ENCODE measurements around the gene IL11.

Gene IL11

DNA sequence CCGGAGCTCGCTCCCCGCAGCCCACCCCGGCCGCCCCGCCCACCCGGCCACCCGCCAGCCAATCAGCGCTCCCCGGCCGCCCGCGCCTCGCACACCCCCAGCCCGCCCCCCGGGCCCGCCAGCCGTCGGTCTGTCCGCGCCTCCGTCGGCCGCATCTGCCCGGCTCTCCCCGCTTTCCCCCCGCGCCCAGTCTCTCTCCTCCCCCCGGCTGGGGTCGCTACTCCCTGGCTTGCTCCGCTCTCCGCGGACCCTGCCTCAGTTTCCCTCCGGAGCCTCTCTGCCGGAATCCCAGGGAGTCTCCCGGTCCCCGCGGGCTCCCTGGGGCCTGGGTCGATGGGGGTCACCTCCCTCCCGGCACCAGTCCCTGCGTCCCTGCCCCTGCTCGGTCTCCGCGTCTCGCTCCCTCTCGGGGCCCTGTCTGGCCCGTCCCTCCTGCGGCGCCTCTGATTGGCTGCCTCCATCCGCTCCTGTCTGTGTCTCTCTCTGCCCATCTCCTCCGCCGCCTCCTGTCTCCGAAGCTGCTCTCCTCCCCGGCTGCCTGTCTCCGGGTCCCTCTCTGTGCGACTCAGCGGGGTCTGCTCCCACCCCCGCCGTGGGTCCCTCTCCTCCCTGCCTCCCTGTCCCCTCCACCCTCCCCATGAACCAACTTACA is 484 bp downstream of the IL11 start:
- DNase-seq = peak in 2 of 3 donors; percentile 11 to 40

- peak; percentile 57 to 84 (median 69) for DNase-seq
These were observed 1.3 kb downstream of the IL11 start for GRCh38 chr19:55368701-55369563.

GRCh38 chr19:55368106-55368505 is 2.2 kb downstream of the IL11 start:
- no peak for DNase-seq

DNA sequence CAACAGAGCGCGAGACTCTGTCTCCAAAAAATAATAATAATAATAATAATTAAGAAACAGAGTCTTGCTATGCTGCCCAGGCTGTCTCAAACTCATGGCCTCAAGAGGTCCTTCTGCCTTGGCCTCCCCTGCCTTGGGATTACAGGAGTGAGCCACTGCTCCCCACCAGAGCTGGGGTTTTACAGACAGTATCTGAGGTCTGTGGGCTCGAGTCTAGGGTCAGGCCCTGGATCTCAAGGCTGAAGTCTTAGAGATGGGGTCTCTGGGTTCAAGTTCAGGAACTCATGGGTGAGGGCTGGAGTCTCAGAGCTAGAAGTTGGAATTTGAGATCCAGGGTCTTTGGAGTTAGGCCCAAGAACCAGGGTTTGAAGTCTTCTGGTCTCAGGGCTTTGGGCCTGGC is 3.5 kb downstream of the IL11 start:
- no peak for DNase-seq

DNA sequence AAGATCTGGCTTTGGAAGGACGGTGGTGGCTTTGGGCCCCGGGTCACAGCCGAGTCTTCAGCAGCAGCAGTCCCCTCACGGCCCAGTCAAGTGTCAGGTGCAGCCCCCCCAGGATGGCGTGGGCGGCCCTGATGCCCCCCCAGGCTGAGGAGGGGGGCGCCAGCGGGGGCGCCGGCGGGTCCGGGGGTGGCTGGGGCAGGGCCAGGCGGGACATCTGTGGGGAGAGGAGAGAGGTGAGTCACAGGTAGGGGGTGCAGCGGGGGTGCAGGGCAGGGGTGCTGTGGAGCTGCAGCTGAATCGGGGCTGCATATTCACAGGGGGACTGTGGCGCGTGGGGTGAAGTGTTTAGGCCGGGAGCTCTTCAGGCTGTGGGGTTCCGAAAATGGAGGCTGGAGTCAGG is 4.3 kb downstream of the IL11 start:
- DNase-seq = no peak

DNA sequence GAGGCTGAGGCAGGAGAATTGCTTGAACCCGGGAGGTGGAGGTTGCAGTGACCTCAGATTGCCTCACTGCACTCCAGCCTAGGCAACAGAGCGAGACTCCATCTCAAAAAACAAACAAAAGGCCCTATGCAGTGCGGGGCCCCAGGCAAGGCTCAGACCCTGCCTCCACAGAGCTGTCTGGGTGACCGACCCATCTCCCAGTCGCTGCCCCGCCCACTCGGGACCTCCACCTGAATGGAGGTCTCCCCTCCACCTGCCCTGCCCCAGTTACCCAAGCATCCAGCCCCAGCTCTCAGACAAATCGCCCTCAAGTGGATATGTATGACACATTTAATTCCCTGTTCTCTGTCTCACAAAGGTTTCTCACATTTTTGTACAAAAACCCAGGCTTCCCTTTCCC is 5.0 kb downstream of the IL11 start:
- no peak for DNase-seq

GRCh38 chr19:55362990-55363716 is 7.1 kb downstream of the IL11 start, which contains the start of gene GARIN5B:
TSS of gene GARIN5B (minus strand) at chr19:55363260. CDS start at chr19:55363066, 194 bp downstream.
- no peak for DNase-seq

DNA sequence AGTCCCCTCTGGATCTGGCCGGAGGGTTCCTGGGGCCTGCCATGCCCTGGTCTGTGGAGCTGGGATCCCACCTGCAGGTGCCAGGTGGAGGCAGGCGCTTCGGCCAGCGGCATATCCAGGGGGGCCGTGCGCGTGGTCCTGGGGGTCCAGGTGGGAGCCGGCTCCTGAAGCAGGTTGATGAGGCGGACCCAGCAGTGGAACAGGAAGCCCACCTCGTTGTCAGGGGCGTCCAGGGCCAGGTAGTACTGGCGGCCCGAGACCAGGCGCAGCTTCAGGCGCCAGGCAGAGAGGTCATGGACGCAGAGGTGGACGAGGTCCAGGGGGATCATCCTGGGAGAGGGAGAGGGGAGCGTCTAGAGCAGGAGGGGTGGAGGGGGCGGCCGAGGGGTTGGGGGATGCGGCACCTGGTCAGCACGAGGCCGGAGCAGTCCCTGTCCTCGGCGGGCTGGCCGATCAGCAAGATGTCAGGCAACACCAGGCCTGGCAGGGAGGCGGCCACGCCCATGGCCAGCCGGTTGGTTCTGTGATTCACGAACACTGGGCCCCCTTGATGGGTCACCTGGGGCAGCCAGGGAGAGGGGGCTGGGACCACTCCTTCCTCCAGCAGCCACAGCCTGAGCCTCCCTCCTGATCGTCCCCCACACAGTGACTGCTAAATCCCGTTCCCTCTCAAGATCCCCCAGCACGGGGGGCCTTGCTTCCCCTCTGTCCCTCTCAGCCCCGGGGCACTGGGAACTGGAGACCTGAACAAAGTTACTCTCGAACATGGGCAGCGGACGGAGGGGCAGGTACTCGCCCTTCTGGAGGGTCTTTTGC is 7.9 kb downstream of the IL11 start:
- no peak for DNase-seq

DNA sequence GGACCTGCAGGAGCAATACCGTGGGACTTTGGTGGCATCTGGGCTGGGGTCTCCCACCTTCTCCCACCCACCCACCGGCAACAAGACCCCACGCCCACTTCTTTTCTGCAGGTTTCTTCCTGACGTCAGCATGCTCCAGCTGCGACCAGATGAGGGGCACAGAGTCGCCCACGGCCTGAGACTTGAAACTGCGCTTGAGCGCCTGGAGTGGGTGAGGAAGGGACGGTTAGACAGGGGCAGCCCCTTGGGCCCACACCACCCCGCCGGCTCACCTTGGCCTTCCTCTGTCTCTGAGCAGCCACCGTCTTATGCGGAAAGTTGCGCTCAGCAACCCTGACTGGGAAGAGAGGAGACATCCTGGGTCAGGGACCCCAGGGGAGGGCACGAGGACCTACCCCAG is 9.4 kb downstream of the IL11 start:
- no peak for DNase-seq

DNA sequence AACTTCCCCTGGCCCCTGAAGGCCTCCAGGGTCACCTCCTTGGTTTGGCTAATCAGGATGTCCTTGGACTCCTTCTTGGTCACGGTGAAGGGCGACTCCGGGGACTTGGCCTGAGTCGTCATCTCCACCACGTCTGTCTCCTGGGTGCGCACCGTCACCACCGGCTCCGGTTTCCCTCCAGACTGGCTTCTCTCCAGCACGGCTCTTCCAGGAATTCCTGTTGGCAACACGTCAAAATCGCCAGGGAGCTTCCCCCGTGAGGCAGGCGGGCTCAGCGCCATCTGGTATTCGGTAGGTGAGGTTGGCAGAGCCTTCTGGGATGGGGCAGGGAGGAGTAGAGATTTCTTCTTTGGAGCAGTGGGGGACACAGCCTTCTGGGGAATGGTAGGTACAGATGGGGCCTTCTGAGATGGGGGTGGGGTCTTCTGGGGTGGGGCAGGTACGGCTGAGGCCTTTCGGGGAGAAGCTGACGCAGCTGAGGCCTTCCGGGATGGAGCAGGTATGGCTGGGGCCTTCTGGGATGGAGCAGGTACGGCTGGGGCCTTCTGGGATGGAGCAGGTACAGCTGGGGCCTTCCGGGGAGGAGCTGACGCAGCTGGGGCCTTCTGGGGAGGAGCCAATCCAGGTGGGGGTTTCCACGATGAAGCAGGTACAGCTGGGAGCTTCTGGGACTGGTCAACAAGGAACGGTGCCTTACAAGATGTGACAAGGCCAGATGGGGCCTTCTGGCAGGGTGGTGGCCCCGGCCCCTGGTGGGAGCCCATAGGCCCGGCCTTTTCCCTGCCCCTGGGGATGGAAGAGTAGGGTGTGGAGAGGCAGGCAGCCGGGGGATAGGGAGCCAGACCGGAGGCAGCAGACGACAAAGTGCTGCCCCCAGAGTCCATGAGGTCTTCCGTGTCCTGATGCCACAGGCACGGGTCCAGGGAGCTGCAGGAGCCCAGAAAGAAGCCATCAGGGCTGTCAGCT is 11.0 kb downstream of the IL11 start:
- DNase-seq = no peak

GRCh38 chr19:55358493-55358892 is 11.8 kb downstream of the IL11 start:
- no peak for DNase-seq

GRCh38 chr19:55355213-55355821 is 14.9 kb downstream of the IL11 start:
- DNase-seq = no peak

GRCh38 chr19:55354698-55355212 is 15.5 kb downstream of the IL11 start, which contains the start of gene COX6B2:
TSS of gene COX6B2 (minus strand) at chr19:55354719. CDS start at chr19:55354521, 198 bp downstream.
- no peak for DNase-seq

GRCh38 chr19:55353803-55354697 is 16.2 kb downstream of the IL11 start:
- peak; percentile 68 to 81 (median 75) for DNase-seq

- DNase-seq = no peak
These were observed 16.9 kb downstream of the IL11 start for GRCh38 chr19:55353356-55353802.

DNA sequence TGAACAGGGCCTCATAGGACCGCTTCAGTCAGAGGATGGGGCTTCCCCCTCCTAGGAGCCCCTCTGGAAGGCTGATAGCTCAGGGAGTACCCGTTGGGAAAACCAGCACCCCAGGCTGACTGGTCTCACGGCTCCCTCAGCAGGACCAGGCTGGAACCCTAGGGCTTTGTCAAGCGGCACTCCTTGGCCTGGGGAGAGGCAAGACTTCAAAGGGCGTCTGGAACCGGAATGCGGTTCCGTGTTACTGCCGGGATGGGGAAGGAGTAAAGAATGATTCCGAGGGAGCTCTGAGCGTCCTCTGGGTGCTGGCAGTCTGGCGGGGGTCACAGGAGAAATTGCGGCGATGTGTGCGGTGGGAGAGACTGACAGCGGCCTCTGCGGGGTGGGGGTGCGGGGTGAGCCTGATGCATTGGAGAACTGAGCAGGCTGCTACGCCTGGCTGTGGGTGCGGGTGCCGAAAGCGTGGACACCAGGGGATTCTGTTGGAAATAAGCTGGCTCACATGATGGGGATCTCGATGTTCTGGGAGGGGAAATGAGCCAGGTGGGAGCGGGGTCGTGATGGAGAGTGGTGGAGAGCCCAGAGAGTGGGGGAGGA is 17.6 kb downstream of the IL11 start:
- no peak for DNase-seq

- DNase-seq = no peak
These were observed 18.2 kb downstream of the IL11 start for GRCh38 chr19:55352040-55352439.

GRCh38 chr19:55350620-55351315 is 19.5 kb downstream of the IL11 start:
- no peak for DNase-seq
